HUDEP-2 (cell line): ENCODE data around the gene LAMA2.

Source experiments
- DNase-seq, 76 experiments: peaks; one replicate each; lab custom pipeline; 2025; ENCODE audit not compliant: unreplicated experiment in 76 of 76; lab: John Stamatoyannopoulos, UW

Gene LAMA2

GRCh38 chr6:129475477-129476247 lies 592.7 kb downstream of the LAMA2 start:
- DNase-seq, result no peak

GRCh38 chr6:129476248-129476564 lies 593.3 kb downstream of the LAMA2 start:
- DNase-seq, result no peak

- no peak for DNase-seq
Observed at GRCh38 chr6:129476810-129477209, 593.9 kb downstream of the LAMA2 start.

- no peak for DNase-seq
Observed at GRCh38 chr6:129478379-129478778, 595.4 kb downstream of the LAMA2 start.

- DNase-seq, result no peak
Observed at GRCh38 chr6:129481706-129482105, 598.8 kb downstream of the LAMA2 start.

GRCh38 chr6:129485746-129486145 lies 602.8 kb downstream of the LAMA2 start:
- DNase-seq, result peak in 1 of 76 experiments; percentile 18

- DNase-seq, result no peak
Observed at GRCh38 chr6:129486327-129486726, 603.4 kb downstream of the LAMA2 start.

GRCh38 chr6:129488313-129488712 lies 605.4 kb downstream of the LAMA2 start:
- DNase-seq, result no peak

- no peak for DNase-seq
Observed at GRCh38 chr6:129489215-129489765, 606.4 kb downstream of the LAMA2 start.

- peak in 3 of 76 experiments; percentile 12 to 17 (median 14) for DNase-seq
Observed at GRCh38 chr6:129490521-129491255, 607.8 kb downstream of the LAMA2 start.

- no peak for DNase-seq
Observed at GRCh38 chr6:129491436-129491835, 608.5 kb downstream of the LAMA2 start.

- DNase-seq, result no peak
Observed at GRCh38 chr6:129492260-129492659, 609.3 kb downstream of the LAMA2 start.

GRCh38 chr6:129493354-129493902 lies 610.5 kb downstream of the LAMA2 start:
- DNase-seq, result no peak

- no peak for DNase-seq
Observed at GRCh38 chr6:129494099-129494498, 611.2 kb downstream of the LAMA2 start.

GRCh38 chr6:129494586-129494985 lies 611.6 kb downstream of the LAMA2 start:
- no peak for DNase-seq

- DNase-seq, result no peak
Observed at GRCh38 chr6:129495652-129496051, 612.7 kb downstream of the LAMA2 start.

- DNase-seq, result no peak
Observed at GRCh38 chr6:129497481-129498441, 614.8 kb downstream of the LAMA2 start.

- DNase-seq, result no peak
Observed at GRCh38 chr6:129498541-129498940, 615.6 kb downstream of the LAMA2 start.

GRCh38 chr6:129498950-129499842 lies 616.3 kb downstream of the LAMA2 start:
- DNase-seq, result peak in 32 of 76 experiments; percentile 23 to 79 (median 64)
